Activated B cell treated with CpG ODN at 0.5 μM for 24 hours (primary cell): ENCODE results near the gene MACROD2. TPM values are rescaled to one million over a fixed set of nuclear protein-coding genes. Genes with fewer than 3 reads are reported as not detected.
"Not testable (repeated sequence)": the region's sequence is repeated elsewhere in the genome, so short reads cannot be mapped to it uniquely, and the experiment has no call there.

ENCODE experiments used
- ATAC-seq: fragments of 200-7000 bp; cut with Tn5 transposase; one replicate; pipeline ENCODE4 v1.10.0; 2021; ENCODE audit warnings: low read depth, mild to moderate bottlenecking, moderate library complexity
- CTCF ChIA-PET: fragments of 350-600 bp; sonication (Branson Sonifier 250); formaldehyde crosslinking; loops from one replicate; lab custom pipeline; 2021; ENCODE audit warnings: antibody characterized with exemption; lab: Charles Lee
- POLR2A ChIA-PET: fragments of 350-600 bp; sonication (Branson Sonifier 250); formaldehyde crosslinking; loops from one replicate; lab custom pipeline; 2021; ENCODE audit warnings: antibody characterized with exemption; lab: Charles Lee
- DNase-seq: peaks from one replicate; pipeline ENCODE4 v3.0.0; 2022
- H3K27ac Mint-ChIP-seq: one replicate; pipeline ENCODE4 v1.8.0; 2020; ENCODE audit warnings: mixed read lengths
- H3K27me3 Mint-ChIP-seq: one replicate; pipeline ENCODE4 v1.8.0; 2021; ENCODE audit warnings: mixed read lengths
- H3K36me3 Mint-ChIP-seq: one replicate; pipeline ENCODE4 v1.8.0; 2021; ENCODE audit warnings: low read depth, mixed read lengths
- H3K4me1 Mint-ChIP-seq: one replicate; pipeline ENCODE4 v1.8.0; 2021; ENCODE audit warnings: mixed read lengths
- H3K4me3 Mint-ChIP-seq: one replicate; pipeline ENCODE4 v1.8.0; 2020; ENCODE audit warnings: mild to moderate bottlenecking, mixed read lengths
- H3K9me3 Mint-ChIP-seq: one replicate; pipeline ENCODE4 v1.8.0; 2020; ENCODE audit warnings: mixed read lengths
- CTCF ChIP-seq: fragments of 200-600 bp; IDR thresholded peaks from one replicate; pipeline ENCODE4 v1.8.0; 2022; ENCODE audit warnings: antibody characterized with exemption, mild to moderate bottlenecking
- intact Hi-C: fragments of 100-400 bp; cut with micrococcal nuclease; formaldehyde crosslinking; loops from one replicate; pipeline ENCODE4 v1.15.1; 2024
- total RNA-seq: library from RNA; stranded (reverse); gene quantifications from 2 replicates; pipeline ENCODE4 v1.2.3, GENCODE V29; 2022

Gene MACROD2
- total RNA-seq, 1 donor from 2014 or later, result 55.1 TPM

- Mint-ChIP-seq H3K27me3 (no peaks in the 10 kb centered on the region), H3K36me3 (no peaks in the 10 kb centered on the region), H3K4me1 (no peaks in the 10 kb centered on the region), H3K4me3 (no peak overlapping the region), H3K9me3 (no peaks in the 10 kb centered on the region), H3K27ac (no peak overlapping the region)
- DNase-seq, result no peak
- no peak for TF ChIP-seq CTCF
- ATAC-seq, result no peak
- POLR2A ChIA-PET, result no interaction called here
- CTCF ChIA-PET, result no interaction called here
- intact Hi-C loops, result no loop called here
These were observed 269.6 kb downstream of the MACROD2 start for GRCh38 chr20:14264869-14265268.

- intact Hi-C loops, result no loop called here
- Mint-ChIP-seq H3K27ac (no peak overlapping the region), H3K4me3 (no peak overlapping the region), H3K27me3 (no peaks in the 10 kb centered on the region), H3K9me3 (no peaks in the 10 kb centered on the region), H3K4me1 (no peaks in the 10 kb centered on the region), H3K36me3 (no peaks in the 10 kb centered on the region)
- TF ChIP-seq CTCF, result no peak
- CTCF ChIA-PET, result no interaction called here
- POLR2A ChIA-PET, result no interaction called here
- DNase-seq, result no peak
- no peak for ATAC-seq
These were observed 270.9 kb downstream of the MACROD2 start for GRCh38 chr20:14266246-14266645.

GRCh38 chr20:14270751-14271150 lies 275.4 kb downstream of the MACROD2 start:
- H3K27me3 Mint-ChIP-seq, DNase-seq, H3K4me3 Mint-ChIP-seq, H3K36me3 Mint-ChIP-seq, intact Hi-C loops, POLR2A ChIA-PET, CTCF ChIA-PET, H3K4me1 Mint-ChIP-seq, ATAC-seq, H3K9me3 Mint-ChIP-seq, H3K27ac Mint-ChIP-seq: not testable (repeated sequence)

- Mint-ChIP-seq H3K36me3 (no peaks in the 10 kb centered on the region), H3K27ac (no peak overlapping the region), H3K27me3 (no peaks in the 10 kb centered on the region), H3K9me3 (no peaks in the 10 kb centered on the region), H3K4me1 (no peaks in the 10 kb centered on the region), H3K4me3 (no peak overlapping the region)
- ATAC-seq (no peak), DNase-seq (no peak)
- CTCF ChIA-PET, result no interaction called here
- intact Hi-C loops, result no loop called here
- POLR2A ChIA-PET, result no interaction called here
- no peak for TF ChIP-seq CTCF
These were observed 286.8 kb downstream of the MACROD2 start for GRCh38 chr20:14282140-14282539.

GRCh38 chr20:14284443-14284842 lies 289.1 kb downstream of the MACROD2 start:
- Mint-ChIP-seq H3K4me3 (no peak overlapping the region), H3K27ac (no peak overlapping the region), H3K36me3 (no peaks in the 10 kb centered on the region), H3K4me1 (no peaks in the 10 kb centered on the region), H3K27me3 (peaks cover 4% of the 10 kb centered on the region), H3K9me3 (no peaks in the 10 kb centered on the region)
- DNase-seq, result no peak
- ChIA-PET CTCF (no interaction called here), POLR2A (no interaction called here)
- intact Hi-C loops, result no loop called here
- ATAC-seq, result no peak
- TF ChIP-seq CTCF, result no peak
